WTC11 (cell line): ENCODE results near the gene TRMT10C. TPM values are rescaled to one million over a fixed set of nuclear protein-coding genes. Genes with fewer than 3 reads are reported as not detected.

Experiments used
- ATAC-seq: fragments of 200-7000 bp; cut with Tn5 transposase; 2 replicates; pipeline ENCODE4 v1.10.0; 2021; ENCODE audit warnings: mild to moderate bottlenecking, moderate library complexity
- CTCF ChIA-PET: fragments of 300-600 bp; sonication (Branson Sonifier 250); formaldehyde crosslinking; loops from one replicate; lab custom pipeline; 2021; ENCODE audit warnings: antibody characterized with exemption; lab: Charles Lee
- POLR2A ChIA-PET: fragments of 350-600 bp; sonication (Branson Sonifier 250); formaldehyde crosslinking; loops from one replicate; lab custom pipeline; 2021; ENCODE audit warnings: antibody characterized with exemption; lab: Charles Lee
- DNase-seq: peaks from one replicate; pipeline ENCODE4 v3.0.0; 2021; ENCODE audit warnings: low spot score
- H3K27ac Mint-ChIP-seq: 2 replicates; pipeline ENCODE4 v1.8.0; 2021; ENCODE audit warnings: mixed read lengths
- H3K27me3 Mint-ChIP-seq: 2 replicates; pipeline ENCODE4 v1.8.0; 2021; ENCODE audit warnings: low read depth, mild to moderate bottlenecking, moderate library complexity, mixed read lengths
- H3K36me3 Mint-ChIP-seq: 2 replicates; pipeline ENCODE4 v1.8.0; 2021; ENCODE audit warnings: mixed read lengths
- H3K4me1 Mint-ChIP-seq: 2 replicates; pipeline ENCODE4 v1.8.0; 2022; ENCODE audit warnings: mixed read lengths
- H3K4me3 Mint-ChIP-seq: 2 replicates; pipeline ENCODE4 v1.8.0; 2021; ENCODE audit warnings: mild to moderate bottlenecking, moderate library complexity, mixed read lengths
- H3K9me3 Mint-ChIP-seq: 2 replicates; pipeline ENCODE4 v1.8.0; 2021; ENCODE audit warnings: mixed read lengths
- ARID4B ChIP-seq: sonication (generic); formaldehyde crosslinking; IDR thresholded peaks from 2 replicates; pipeline ENCODE4 v1.8.0; 2023; ENCODE audit warnings: missing genetic modification reagents, mild to moderate bottlenecking, borderline replicate concordance
- ATF6 ChIP-seq: sonication (generic); formaldehyde crosslinking; IDR thresholded peaks from 2 replicates; pipeline ENCODE4 v1.8.1; 2023; ENCODE audit warnings: mild to moderate bottlenecking, missing genetic modification reagents
- CDX4 ChIP-seq: fragments of 250-450 bp; sonication (Bioruptor Pico); IDR thresholded peaks from 2 replicates; pipeline ENCODE4 v1.9.0; 2021; ENCODE audit warnings: moderate library complexity, mild to moderate bottlenecking, inconsistent platforms, borderline replicate concordance
- CREM ChIP-seq: sonication (generic); formaldehyde crosslinking; IDR thresholded peaks from 2 replicates; pipeline ENCODE4 v1.8.1; 2022; ENCODE audit warnings: mild to moderate bottlenecking, missing genetic modification reagents, moderate library complexity
- FOXJ3 ChIP-seq: sonication (generic); formaldehyde crosslinking; IDR thresholded peaks from 2 replicates; pipeline ENCODE4 v1.9.0; 2021; ENCODE audit warnings: missing genetic modification reagents, mild to moderate bottlenecking, borderline replicate concordance
- HMGXB4 ChIP-seq: sonication (generic); formaldehyde crosslinking; IDR thresholded peaks from 2 replicates; pipeline ENCODE4 v1.8.1; 2023; ENCODE audit warnings: mild to moderate bottlenecking, moderate library complexity, missing genetic modification reagents
- NFE2L1 ChIP-seq: sonication (generic); formaldehyde crosslinking; IDR thresholded peaks from 2 replicates; pipeline ENCODE4 v1.8.1; 2023; ENCODE audit warnings: missing genetic modification reagents
- NR1H2 ChIP-seq: sonication (generic); formaldehyde crosslinking; IDR thresholded peaks from 2 replicates; pipeline ENCODE4 v1.9.0; 2021; ENCODE audit warnings: mild to moderate bottlenecking, moderate library complexity, missing genetic modification reagents
- NR2C2 ChIP-seq: sonication (generic); formaldehyde crosslinking; IDR thresholded peaks from 2 replicates; pipeline ENCODE4 v1.8.0; 2022; ENCODE audit warnings: mild to moderate bottlenecking, missing genetic modification reagents
- RORB ChIP-seq: fragments of 250-450 bp; sonication (Bioruptor Pico); IDR thresholded peaks from 2 replicates; pipeline ENCODE4 v1.9.0; 2021; ENCODE audit warnings: mild to moderate bottlenecking
- STAT6 ChIP-seq: sonication (generic); formaldehyde crosslinking; conservative IDR thresholded peaks from 2 replicates; pipeline ENCODE4 v1.8.1; 2023; ENCODE audit warnings: mild to moderate bottlenecking, low read depth, missing genetic modification reagents, moderate library complexity
- ZNF121 ChIP-seq: sonication (generic); formaldehyde crosslinking; IDR thresholded peaks from 2 replicates; pipeline ENCODE4 v1.8.0; 2023; ENCODE audit warnings: missing genetic modification reagents
- ZNF232 ChIP-seq: sonication (generic); formaldehyde crosslinking; IDR thresholded peaks from 2 replicates; pipeline ENCODE4 v1.8.0; 2022; ENCODE audit warnings: mild to moderate bottlenecking, missing genetic modification reagents
- ZNF317 ChIP-seq: sonication (generic); formaldehyde crosslinking; IDR thresholded peaks from 2 replicates; pipeline ENCODE4 v1.8.1; 2023; ENCODE audit warnings: low read depth, mild to moderate bottlenecking, moderate library complexity, missing genetic modification reagents, borderline replicate concordance
- total RNA-seq: library from RNA; stranded (reverse); gene quantifications from 3 replicates; pipeline ENCODE4 v1.2.3, GENCODE V29; 2021
- TF ChIP-seq, protein P1 (sequence below): fragments of 250-450 bp; sonication (Bioruptor Pico); IDR thresholded peaks from 2 replicates; pipeline ENCODE4 v2.1.2; 2022; ENCODE audit warnings: mild to moderate bottlenecking, moderate library complexity
- TF ChIP-seq, protein P2 (sequence below): fragments of 200-600 bp; IDR thresholded peaks from 2 replicates; pipeline ENCODE4 v1.8.0; 2022; ENCODE audit warnings: antibody characterized with exemption
- TF ChIP-seq, protein P3 (sequence below): sonication (generic); formaldehyde crosslinking; IDR thresholded peaks from 2 replicates; pipeline ENCODE4 v1.8.0; 2022; ENCODE audit warnings: mild to moderate bottlenecking, missing genetic modification reagents

TRMT10C gene
- total RNA-seq, 1 experiment from 2014 or later: 41.7 TPM

DNA sequence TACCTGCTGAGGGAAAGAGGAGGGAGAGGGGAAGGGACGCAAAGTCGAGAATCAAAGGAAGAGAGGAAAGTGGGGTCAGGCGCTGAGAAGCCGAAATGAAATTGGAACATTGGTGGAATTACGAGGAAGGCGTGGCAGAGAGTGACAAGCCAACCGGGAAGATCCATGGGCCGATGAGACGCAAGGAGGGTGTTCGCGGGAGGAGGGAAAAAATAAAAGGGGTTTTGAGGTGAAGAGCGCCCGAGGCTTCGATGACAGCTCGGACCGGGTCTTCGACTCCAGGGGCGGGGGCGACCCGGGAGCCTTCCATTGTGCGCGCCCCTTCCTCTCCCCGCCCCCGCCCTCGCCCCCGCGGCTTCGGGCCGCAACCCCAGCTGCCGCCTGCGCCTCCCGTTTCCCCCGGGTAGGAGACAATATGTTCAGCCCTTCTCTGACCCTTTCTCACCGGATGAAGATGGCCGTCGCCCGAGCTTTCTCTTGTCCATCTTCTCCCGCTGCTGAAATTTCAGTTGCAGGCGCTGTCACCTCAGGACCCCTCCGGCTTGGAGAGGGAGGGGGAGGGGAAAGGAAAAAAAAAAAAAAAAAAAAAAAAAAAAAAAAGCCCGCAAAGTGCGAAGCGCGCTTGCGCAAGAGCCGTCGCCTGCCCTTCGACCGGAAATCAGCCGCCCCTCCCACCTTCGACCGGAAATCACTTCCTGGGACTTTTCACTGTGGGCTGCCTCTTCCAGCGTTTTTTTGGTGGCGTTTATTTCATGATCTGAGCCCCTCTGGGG, 48.8 kb upstream of the TRMT10C start, which contains the start of gene SENP7:
Gene SENP7 (minus strand): TSS at position 567 of the 773 bp plus-strand sequence. CDS start 82 bp downstream, at position 485.
- CTCF ChIA-PET: interaction anchor here (0.7 kb wide), 1 partner anchor 17 kb away, joined by 4 read pairs; no protein-coding TSS in a partner anchor
- POLR2A ChIA-PET: interaction anchor here (0.6 to 1.8 kb wide), 8 partner anchors 17 to 753 kb away, joined by 3 to 9 read pairs (median 3); partner anchors contain the start of gene PCNP
- H3K4me3 Mint-ChIP-seq: peak within 1 kb of the TSS; percentile 95
- no peak for TF ChIP-seq NR1H2 (CRISPR knock-in tag)
- no peak for TF ChIP-seq ATF6 (CRISPR knock-in tag)
- TF ChIP-seq CREM (CRISPR knock-in tag): no peak
- TF ChIP-seq ARID4B: peak; percentile 65; the same call in 1 of the 2 replicates
- no peak for TF ChIP-seq ZNF232 (CRISPR knock-in tag)
- no peak for TF ChIP-seq ZNF317 (CRISPR knock-in tag)
- TF ChIP-seq, protein P1, sequence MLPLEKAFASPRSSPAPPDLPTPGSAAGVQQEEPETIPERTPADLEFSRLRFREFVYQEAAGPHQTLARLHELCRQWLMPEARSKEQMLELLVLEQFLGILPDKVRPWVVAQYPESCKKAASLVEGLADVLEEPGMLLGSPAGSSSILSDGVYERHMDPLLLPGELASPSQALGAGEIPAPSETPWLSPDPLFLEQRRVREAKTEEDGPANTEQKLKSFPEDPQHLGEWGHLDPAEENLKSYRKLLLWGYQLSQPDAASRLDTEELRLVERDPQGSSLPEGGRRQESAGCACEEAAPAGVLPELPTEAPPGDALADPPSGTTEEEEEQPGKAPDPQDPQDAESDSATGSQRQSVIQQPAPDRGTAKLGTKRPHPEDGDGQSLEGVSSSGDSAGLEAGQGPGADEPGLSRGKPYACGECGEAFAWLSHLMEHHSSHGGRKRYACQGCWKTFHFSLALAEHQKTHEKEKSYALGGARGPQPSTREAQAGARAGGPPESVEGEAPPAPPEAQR (CRISPR knock-in tag): no peak
- no peak for TF ChIP-seq ZNF121 (CRISPR knock-in tag)
- TF ChIP-seq CDX4 (CRISPR knock-in tag): no peak
- 0 out of 2 replicates have a peak, but pooled peaks have one; percentile 28 for TF ChIP-seq NFE2L1 (CRISPR knock-in tag)
- TF ChIP-seq HMGXB4: 0 out of 2 replicates have a peak, but pooled peaks have one; percentile 33
- TF ChIP-seq, protein P2, sequence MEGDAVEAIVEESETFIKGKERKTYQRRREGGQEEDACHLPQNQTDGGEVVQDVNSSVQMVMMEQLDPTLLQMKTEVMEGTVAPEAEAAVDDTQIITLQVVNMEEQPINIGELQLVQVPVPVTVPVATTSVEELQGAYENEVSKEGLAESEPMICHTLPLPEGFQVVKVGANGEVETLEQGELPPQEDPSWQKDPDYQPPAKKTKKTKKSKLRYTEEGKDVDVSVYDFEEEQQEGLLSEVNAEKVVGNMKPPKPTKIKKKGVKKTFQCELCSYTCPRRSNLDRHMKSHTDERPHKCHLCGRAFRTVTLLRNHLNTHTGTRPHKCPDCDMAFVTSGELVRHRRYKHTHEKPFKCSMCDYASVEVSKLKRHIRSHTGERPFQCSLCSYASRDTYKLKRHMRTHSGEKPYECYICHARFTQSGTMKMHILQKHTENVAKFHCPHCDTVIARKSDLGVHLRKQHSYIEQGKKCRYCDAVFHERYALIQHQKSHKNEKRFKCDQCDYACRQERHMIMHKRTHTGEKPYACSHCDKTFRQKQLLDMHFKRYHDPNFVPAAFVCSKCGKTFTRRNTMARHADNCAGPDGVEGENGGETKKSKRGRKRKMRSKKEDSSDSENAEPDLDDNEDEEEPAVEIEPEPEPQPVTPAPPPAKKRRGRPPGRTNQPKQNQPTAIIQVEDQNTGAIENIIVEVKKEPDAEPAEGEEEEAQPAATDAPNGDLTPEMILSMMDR: no peak
- no peak for TF ChIP-seq RORB (CRISPR knock-in tag)
- TF ChIP-seq NR2C2 (CRISPR knock-in tag): no peak
- no peak for TF ChIP-seq STAT6 (CRISPR knock-in tag)
- TF ChIP-seq, protein P3, sequence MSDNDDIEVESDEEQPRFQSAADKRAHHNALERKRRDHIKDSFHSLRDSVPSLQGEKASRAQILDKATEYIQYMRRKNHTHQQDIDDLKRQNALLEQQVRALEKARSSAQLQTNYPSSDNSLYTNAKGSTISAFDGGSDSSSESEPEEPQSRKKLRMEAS: peak; percentile 49; the same call in 1 of the 2 replicates
- TF ChIP-seq FOXJ3 (CRISPR knock-in tag): no peak

More for the DNA sequence above, 48.8 kb upstream of the TRMT10C start, which contains the start of gene SENP7:
- H3K27ac Mint-ChIP-seq: peak within 1 kb of the TSS; percentile 99
- H3K4me1 Mint-ChIP-seq: peaks cover 20% of the 10 kb centered on the region
- DNase-seq (peak; percentile 73), ATAC-seq (peak; percentile 77)
- no peaks in the 10 kb centered on the region for H3K27me3 Mint-ChIP-seq
- no peaks in the 10 kb centered on the region for H3K9me3 Mint-ChIP-seq
- no peaks in the 10 kb centered on the region for H3K36me3 Mint-ChIP-seq
